ENCODE results near the gene RHBDF1. TPM values are rescaled to one million over a fixed set of nuclear protein-coding genes. Genes with fewer than 3 reads are reported as not detected.

Gene RHBDF1
- total and polyA plus RNA-seq, 2 of the 13 experiments (the other 11 are each of a cell fraction or from before 2014, with no cell fraction given): 5.4 to 26.9 TPM

DNA sequence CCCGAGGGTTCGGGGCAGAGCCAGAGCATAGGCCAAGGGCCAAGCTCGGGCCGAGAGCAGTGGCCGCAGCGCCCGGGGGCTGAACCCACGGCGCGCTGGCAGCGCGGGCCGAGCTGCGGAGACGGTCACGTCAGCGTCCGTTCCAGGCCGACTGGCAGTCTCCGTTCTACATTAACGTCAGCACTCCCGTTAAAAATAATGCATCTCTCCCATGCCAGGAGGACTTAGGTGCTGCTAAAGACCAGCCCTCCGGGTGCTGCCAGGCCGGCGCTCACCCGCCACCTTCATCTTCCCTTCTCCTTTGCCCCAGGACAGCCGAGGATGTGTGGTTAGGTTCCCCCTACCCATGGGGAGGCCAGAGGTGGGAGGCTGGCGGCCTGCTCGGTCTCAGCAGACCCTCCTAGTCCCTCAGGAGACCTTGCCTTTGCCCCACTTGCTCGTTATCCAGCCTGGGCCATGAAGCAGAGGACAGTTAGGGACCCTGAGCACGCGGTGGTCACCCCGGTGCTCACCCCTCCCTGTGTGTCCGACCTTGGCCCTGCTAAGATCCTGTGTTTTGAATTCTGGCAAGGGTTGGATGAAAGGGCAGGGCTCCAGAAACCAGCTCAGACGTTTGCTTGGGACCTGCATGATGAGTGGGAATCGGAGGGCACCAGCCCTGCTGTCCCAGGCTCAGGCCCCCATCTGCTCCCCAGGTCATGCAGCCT, 6.2 kb upstream of the RHBDF1 start (continued):
- TF ChIP-seq ZSCAN21 (CRISPR knock-in tag; IDR thresholded peaks at IDR 0.05; ENCODE audit: borderline replicate concordance) (no peak; the same call in 1 of the 2 replicates), SAP130 (CRISPR knock-in tag; IDR thresholded peaks at IDR 0.05; ENCODE audit: low read depth) (peak; percentile 22; the same call in 1 of the 2 replicates), PHB2 (IDR thresholded peaks at IDR 0.05; ENCODE audit: partially characterized antibody) (no peak), ZNF331 (CRISPR knock-in tag; IDR thresholded peaks at IDR 0.05) (no peak), ZSCAN25 (CRISPR knock-in tag; IDR thresholded peaks at IDR 0.05) (no peak), FOSL2 (CRISPR knock-in tag; IDR thresholded peaks at IDR 0.05) (0 out of 2 replicates have a peak, but pooled peaks have one; percentile 9)
- TF ChIP-seq, protein P1, sequence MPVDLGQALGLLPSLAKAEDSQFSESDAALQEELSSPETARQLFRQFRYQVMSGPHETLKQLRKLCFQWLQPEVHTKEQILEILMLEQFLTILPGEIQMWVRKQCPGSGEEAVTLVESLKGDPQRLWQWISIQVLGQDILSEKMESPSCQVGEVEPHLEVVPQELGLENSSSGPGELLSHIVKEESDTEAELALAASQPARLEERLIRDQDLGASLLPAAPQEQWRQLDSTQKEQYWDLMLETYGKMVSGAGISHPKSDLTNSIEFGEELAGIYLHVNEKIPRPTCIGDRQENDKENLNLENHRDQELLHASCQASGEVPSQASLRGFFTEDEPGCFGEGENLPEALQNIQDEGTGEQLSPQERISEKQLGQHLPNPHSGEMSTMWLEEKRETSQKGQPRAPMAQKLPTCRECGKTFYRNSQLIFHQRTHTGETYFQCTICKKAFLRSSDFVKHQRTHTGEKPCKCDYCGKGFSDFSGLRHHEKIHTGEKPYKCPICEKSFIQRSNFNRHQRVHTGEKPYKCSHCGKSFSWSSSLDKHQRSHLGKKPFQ (CRISPR knock-in tag; IDR thresholded peaks at IDR 0.05; ENCODE audit: insufficient replicate concordance): peak; percentile 49
- TF ChIP-seq, protein P2, sequence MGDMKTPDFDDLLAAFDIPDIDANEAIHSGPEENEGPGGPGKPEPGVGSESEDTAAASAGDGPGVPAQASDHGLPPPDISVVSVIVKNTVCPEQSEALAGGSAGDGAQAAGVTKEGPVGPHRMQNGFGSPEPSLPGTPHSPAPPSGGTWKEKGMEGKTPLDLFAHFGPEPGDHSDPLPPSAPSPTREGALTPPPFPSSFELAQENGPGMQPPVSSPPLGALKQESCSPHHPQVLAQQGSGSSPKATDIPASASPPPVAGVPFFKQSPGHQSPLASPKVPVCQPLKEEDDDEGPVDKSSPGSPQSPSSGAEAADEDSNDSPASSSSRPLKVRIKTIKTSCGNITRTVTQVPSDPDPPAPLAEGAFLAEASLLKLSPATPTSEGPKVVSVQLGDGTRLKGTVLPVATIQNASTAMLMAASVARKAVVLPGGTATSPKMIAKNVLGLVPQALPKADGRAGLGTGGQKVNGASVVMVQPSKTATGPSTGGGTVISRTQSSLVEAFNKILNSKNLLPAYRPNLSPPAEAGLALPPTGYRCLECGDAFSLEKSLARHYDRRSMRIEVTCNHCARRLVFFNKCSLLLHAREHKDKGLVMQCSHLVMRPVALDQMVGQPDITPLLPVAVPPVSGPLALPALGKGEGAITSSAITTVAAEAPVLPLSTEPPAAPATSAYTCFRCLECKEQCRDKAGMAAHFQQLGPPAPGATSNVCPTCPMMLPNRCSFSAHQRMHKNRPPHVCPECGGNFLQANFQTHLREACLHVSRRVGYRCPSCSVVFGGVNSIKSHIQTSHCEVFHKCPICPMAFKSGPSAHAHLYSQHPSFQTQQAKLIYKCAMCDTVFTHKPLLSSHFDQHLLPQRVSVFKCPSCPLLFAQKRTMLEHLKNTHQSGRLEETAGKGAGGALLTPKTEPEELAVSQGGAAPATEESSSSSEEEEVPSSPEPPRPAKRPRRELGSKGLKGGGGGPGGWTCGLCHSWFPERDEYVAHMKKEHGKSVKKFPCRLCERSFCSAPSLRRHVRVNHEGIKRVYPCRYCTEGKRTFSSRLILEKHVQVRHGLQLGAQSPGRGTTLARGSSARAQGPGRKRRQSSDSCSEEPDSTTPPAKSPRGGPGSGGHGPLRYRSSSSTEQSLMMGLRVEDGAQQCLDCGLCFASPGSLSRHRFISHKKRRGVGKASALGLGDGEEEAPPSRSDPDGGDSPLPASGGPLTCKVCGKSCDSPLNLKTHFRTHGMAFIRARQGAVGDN (CRISPR knock-in tag; IDR thresholded peaks at IDR 0.05): peak; percentile 51
- TF ChIP-seq, protein P3, sequence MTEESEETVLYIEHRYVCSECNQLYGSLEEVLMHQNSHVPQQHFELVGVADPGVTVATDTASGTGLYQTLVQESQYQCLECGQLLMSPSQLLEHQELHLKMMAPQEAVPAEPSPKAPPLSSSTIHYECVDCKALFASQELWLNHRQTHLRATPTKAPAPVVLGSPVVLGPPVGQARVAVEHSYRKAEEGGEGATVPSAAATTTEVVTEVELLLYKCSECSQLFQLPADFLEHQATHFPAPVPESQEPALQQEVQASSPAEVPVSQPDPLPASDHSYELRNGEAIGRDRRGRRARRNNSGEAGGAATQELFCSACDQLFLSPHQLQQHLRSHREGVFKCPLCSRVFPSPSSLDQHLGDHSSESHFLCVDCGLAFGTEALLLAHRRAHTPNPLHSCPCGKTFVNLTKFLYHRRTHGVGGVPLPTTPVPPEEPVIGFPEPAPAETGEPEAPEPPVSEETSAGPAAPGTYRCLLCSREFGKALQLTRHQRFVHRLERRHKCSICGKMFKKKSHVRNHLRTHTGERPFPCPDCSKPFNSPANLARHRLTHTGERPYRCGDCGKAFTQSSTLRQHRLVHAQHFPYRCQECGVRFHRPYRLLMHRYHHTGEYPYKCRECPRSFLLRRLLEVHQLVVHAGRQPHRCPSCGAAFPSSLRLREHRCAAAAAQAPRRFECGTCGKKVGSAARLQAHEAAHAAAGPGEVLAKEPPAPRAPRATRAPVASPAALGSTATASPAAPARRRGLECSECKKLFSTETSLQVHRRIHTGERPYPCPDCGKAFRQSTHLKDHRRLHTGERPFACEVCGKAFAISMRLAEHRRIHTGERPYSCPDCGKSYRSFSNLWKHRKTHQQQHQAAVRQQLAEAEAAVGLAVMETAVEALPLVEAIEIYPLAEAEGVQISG (CRISPR knock-in tag; IDR thresholded peaks at IDR 0.05): peak; percentile 16

Measured in HepG2 (cell line).